GM12891 (cell line): ENCODE results near the gene LAPTM5. TPM values are rescaled to one million over a fixed set of nuclear protein-coding genes. Genes with fewer than 3 reads are reported as not detected.

Source experiments
- DNase-seq: peaks from one replicate; pipeline ENCODE4 v3.0.0; 2011; ENCODE audit warnings: low spot score; ENCODE audit not compliant: insufficient read length
- FAIRE-seq: peaks from 2 replicates; lab custom pipeline; 2011; peaks lifted over from hg19 to GRCh38; lab: Jason Lieb, UNC
- PAX5 ChIP-seq: IDR thresholded peaks from 2 replicates; pipeline ENCODE4 v1.6.1; 2011; ENCODE audit warnings: low read length, moderate library complexity, mild to moderate bottlenecking; ENCODE audit not compliant: insufficient read depth, severe bottlenecking
- POLR2A ChIP-seq: IDR thresholded peaks from 2 replicates; pipeline ENCODE4 v1.6.1; 2011; ENCODE audit warnings: low read depth, low read length, control low read depth
- POLR2AphosphoS5 ChIP-seq: IDR thresholded peaks from 2 replicates; pipeline ENCODE4 v1.6.1; 2011; ENCODE audit warnings: low read depth, low read length, control low read depth
- POU2F2 ChIP-seq: IDR thresholded peaks from 2 replicates; pipeline ENCODE4 v1.6.1; 2011; ENCODE audit warnings: low read depth, mild to moderate bottlenecking, control low read depth, low read length, moderate library complexity
- SPI1 ChIP-seq: IDR thresholded peaks from 2 replicates; pipeline ENCODE4 v1.6.1; 2011; ENCODE audit warnings: low read depth, low read length, control low read depth
- TAF1 ChIP-seq: IDR thresholded peaks from 2 replicates; pipeline ENCODE4 v1.6.1; 2011; ENCODE audit warnings: low read depth, low read length, control low read depth
- polyA plus RNA-seq: library from polyadenylated mRNA; unstranded; fragments of >200 nt; gene quantifications from one replicate; pipeline ENCODE4 v1.2.1, GENCODE V29; 2012; ENCODE audit warnings: low read depth, missing spikeins, inconsistent platforms; ENCODE audit not compliant: missing spikeins

The LAPTM5 gene
- polyA plus RNA-seq: 479 TPM

GRCh38 chr1:30757352-30758120, at the start of gene LAPTM5:
Gene LAPTM5 (minus strand): TSS chr1:30757774. CDS start chr1:30757745, 29 bp downstream.
- FAIRE-seq (peak; percentile 96), DNase-seq (no peak)
- TF ChIP-seq SPI1: peak; percentile 65
- peak; percentile 90 for TF ChIP-seq POLR2A
- TF ChIP-seq TAF1: peak; percentile 71; the same call in 1 of the 2 replicates
- peak; percentile 87 for TF ChIP-seq POLR2AphosphoS5
- TF ChIP-seq POU2F2: no peak

- no peak for TF ChIP-seq POLR2AphosphoS5
- DNase-seq: no peak
- no peak for FAIRE-seq
Observed at GRCh38 chr1:30806381-30807317, 49.1 kb upstream of the LAPTM5 start.

- no peak for DNase-seq
- no peak for FAIRE-seq
- no peak for TF ChIP-seq POLR2A
- no peak for TF ChIP-seq TAF1
- TF ChIP-seq POLR2AphosphoS5: no peak
- TF ChIP-seq SPI1: no peak
- no peak for TF ChIP-seq POU2F2
- TF ChIP-seq PAX5: no peak
Observed at GRCh38 chr1:30805304-30806003, 47.9 kb upstream of the LAPTM5 start.

GRCh38 chr1:30804822-30805221, 47.2 kb upstream of the LAPTM5 start:
- DNase-seq: no peak
- no peak for TF ChIP-seq POLR2AphosphoS5
- TF ChIP-seq POLR2A: no peak
- TF ChIP-seq PAX5: no peak
- TF ChIP-seq TAF1: no peak
- TF ChIP-seq SPI1: no peak
- TF ChIP-seq POU2F2: no peak
- no peak for FAIRE-seq

- FAIRE-seq (no peak), DNase-seq (no peak)
- TF ChIP-seq SPI1 (no peak), TAF1 (no peak), POLR2AphosphoS5 (no peak), POU2F2 (no peak), POLR2A (no peak), PAX5 (no peak)
Observed at GRCh38 chr1:30804352-30804751, 46.8 kb upstream of the LAPTM5 start.

- TF ChIP-seq POLR2AphosphoS5: no peak
- no peak for TF ChIP-seq TAF1
- DNase-seq: no peak
- FAIRE-seq: no peak
Observed at GRCh38 chr1:30803562-30803961, 46.0 kb upstream of the LAPTM5 start.

- DNase-seq (peak; percentile 63), FAIRE-seq (peak; percentile 93)
- TF ChIP-seq PAX5: no peak
- no peak for TF ChIP-seq TAF1
- TF ChIP-seq POLR2AphosphoS5: no peak
- TF ChIP-seq POU2F2: no peak
- TF ChIP-seq SPI1: no peak
- no peak for TF ChIP-seq POLR2A
Observed at GRCh38 chr1:30801771-30802198, 44.2 kb upstream of the LAPTM5 start.

GRCh38 chr1:30799233-30799511, 41.6 kb upstream of the LAPTM5 start:
- FAIRE-seq (no peak), DNase-seq (no peak)
- TF ChIP-seq POU2F2 (no peak), POLR2AphosphoS5 (no peak), TAF1 (no peak), POLR2A (no peak), PAX5 (no peak), SPI1 (no peak)

GRCh38 chr1:30798389-30799232, 41.0 kb upstream of the LAPTM5 start:
- no peak for TF ChIP-seq TAF1
- TF ChIP-seq PAX5: no peak
- no peak for TF ChIP-seq POU2F2
- TF ChIP-seq POLR2AphosphoS5: no peak
- no peak for TF ChIP-seq SPI1
- no peak for TF ChIP-seq POLR2A
- DNase-seq (no peak), FAIRE-seq (no peak)
